ENCODE data around the gene HEY2. TPM values are rescaled to one million over a fixed set of nuclear protein-coding genes. Genes with fewer than 3 reads are reported as not detected.
"Not testable (repeated sequence)": the region's sequence is repeated elsewhere in the genome, so short reads cannot be mapped to it uniquely, and the experiment has no call there.

HEY2 gene
- total RNA-seq, 1 donor from 2014 or later: under 0.01 TPM

GRCh38 chr6:125769147-125769783, 19.8 kb downstream of the HEY2 start:
- DNase-seq (ENCODE audit: low read depth in 2 of 2): no peak

- DNase-seq (ENCODE audit: low read depth in 2 of 2): peak; percentile 54 to 55
Observed at GRCh38 chr6:125773387-125774341, 24.2 kb downstream of the HEY2 start.

- not testable (repeated sequence) for DNase-seq (ENCODE audit: low read depth in 2 of 2)
Observed at GRCh38 chr6:125776107-125776826, 26.8 kb downstream of the HEY2 start.

- peak; percentile 88 to 94 for DNase-seq (ENCODE audit: low read depth in 2 of 2)
Observed at GRCh38 chr6:125779924-125780539, 30.6 kb downstream of the HEY2 start.

GRCh38 chr6:125780540-125781313, 31.3 kb downstream of the HEY2 start:
- DNase-seq (ENCODE audit: low read depth in 2 of 2): peak in 1 of 2 donors; percentile 74

- peak in 1 of 2 donors; percentile 44 for DNase-seq (ENCODE audit: low read depth in 2 of 2)
Observed at GRCh38 chr6:125781314-125781868, 32.0 kb downstream of the HEY2 start.

GRCh38 chr6:125784365-125784764, 34.9 kb downstream of the HEY2 start:
- DNase-seq (ENCODE audit: low read depth in 2 of 2): no peak

- DNase-seq (ENCODE audit: low read depth in 2 of 2): peak in 1 of 2 donors; percentile 52
Observed at GRCh38 chr6:125787791-125788190, 38.4 kb downstream of the HEY2 start.

- DNase-seq (ENCODE audit: low read depth in 2 of 2): no peak
Observed at GRCh38 chr6:125789167-125789566, 39.7 kb downstream of the HEY2 start.

- peak in 1 of 2 donors; percentile 46 for DNase-seq (ENCODE audit: low read depth in 2 of 2)
Observed at GRCh38 chr6:125789576-125790357, 40.3 kb downstream of the HEY2 start.

GRCh38 chr6:125790358-125791150, 41.1 kb downstream of the HEY2 start, which contains the start of gene NCOA7:
Gene NCOA7 (plus strand): TSS chr6:125790960. CDS start chr6:125815355, 24,395 bp downstream.
- DNase-seq (ENCODE audit: low read depth in 2 of 2): peak in 1 of 2 donors; percentile 80

- DNase-seq (ENCODE audit: low read depth in 2 of 2): peak; percentile 66 to 81
Observed at GRCh38 chr6:125791151-125791819, 41.9 kb downstream of the HEY2 start.

- DNase-seq (ENCODE audit: low read depth in 2 of 2): no peak
Observed at GRCh38 chr6:125791820-125792165, 42.4 kb downstream of the HEY2 start.

- DNase-seq (ENCODE audit: low read depth in 2 of 2): no peak
Observed at GRCh38 chr6:125792172-125792571, 42.7 kb downstream of the HEY2 start.

GRCh38 chr6:125792680-125793079, 43.2 kb downstream of the HEY2 start:
- DNase-seq (ENCODE audit: low read depth in 2 of 2): peak; percentile 79 to 81

- peak; percentile 53 to 63 for DNase-seq (ENCODE audit: low read depth in 2 of 2)
Observed at GRCh38 chr6:125793280-125793679, 43.8 kb downstream of the HEY2 start.

- peak; percentile 43 to 75 for DNase-seq (ENCODE audit: low read depth in 2 of 2)
Observed at GRCh38 chr6:125793863-125794262, 44.4 kb downstream of the HEY2 start.

All from dermis microvascular lymphatic vessel endothelial cell (primary cell).